IPS DF 6.9 (cell line): ENCODE results near the gene B3GAT1.
"Not testable (repeated sequence)": the region's sequence is repeated elsewhere in the genome, so short reads cannot be mapped to it uniquely, and the experiment has no call there.

Experiments
- DNase-seq: peaks from one replicate; pipeline ENCODE4 v3.0.0-alpha.2; 2013; ENCODE audit warnings: low read depth, low spot score
- H3K27ac ChIP-seq: one replicate; pipeline ENCODE4 v1.5.1; 2013; ENCODE audit warnings: low read length, control low read depth
- H3K27me3 ChIP-seq: 2 replicates; pipeline ENCODE4 v1.6.1; 2013; ENCODE audit warnings: mild to moderate bottlenecking, low read length; ENCODE audit not compliant: control insufficient read depth, insufficient read depth
- H3K36me3 ChIP-seq: 2 replicates; pipeline ENCODE4 v1.6.1; 2013; ENCODE audit warnings: low read length; ENCODE audit not compliant: control insufficient read depth, insufficient read depth
- H3K4me1 ChIP-seq: 2 replicates; pipeline ENCODE4 v1.6.1; 2013; ENCODE audit warnings: low read length; ENCODE audit not compliant: control insufficient read depth, insufficient read depth
- H3K4me3 ChIP-seq: 2 replicates; pipeline ENCODE4 v1.5.1; 2013; ENCODE audit warnings: mild to moderate bottlenecking, low read length
- H3K9me3 ChIP-seq: 2 replicates; pipeline ENCODE4 v1.6.1; 2013; ENCODE audit warnings: low read length, inconsistent platforms; ENCODE audit not compliant: control insufficient read depth, insufficient read depth
- WGBS: extraction: QIAGEN DNeasy Blood & Tissue Kit; methylation state at CpG from one replicate; pipeline ENCODE4 v1.1.7; 2013; ENCODE audit warnings: mixed read lengths, missing lambda C conversion rate; ENCODE audit not compliant: insufficient read length, insufficient coverage; 5-methylcytosine and 5-hydroxymethylcytosine counted together

The B3GAT1 gene

DNA sequence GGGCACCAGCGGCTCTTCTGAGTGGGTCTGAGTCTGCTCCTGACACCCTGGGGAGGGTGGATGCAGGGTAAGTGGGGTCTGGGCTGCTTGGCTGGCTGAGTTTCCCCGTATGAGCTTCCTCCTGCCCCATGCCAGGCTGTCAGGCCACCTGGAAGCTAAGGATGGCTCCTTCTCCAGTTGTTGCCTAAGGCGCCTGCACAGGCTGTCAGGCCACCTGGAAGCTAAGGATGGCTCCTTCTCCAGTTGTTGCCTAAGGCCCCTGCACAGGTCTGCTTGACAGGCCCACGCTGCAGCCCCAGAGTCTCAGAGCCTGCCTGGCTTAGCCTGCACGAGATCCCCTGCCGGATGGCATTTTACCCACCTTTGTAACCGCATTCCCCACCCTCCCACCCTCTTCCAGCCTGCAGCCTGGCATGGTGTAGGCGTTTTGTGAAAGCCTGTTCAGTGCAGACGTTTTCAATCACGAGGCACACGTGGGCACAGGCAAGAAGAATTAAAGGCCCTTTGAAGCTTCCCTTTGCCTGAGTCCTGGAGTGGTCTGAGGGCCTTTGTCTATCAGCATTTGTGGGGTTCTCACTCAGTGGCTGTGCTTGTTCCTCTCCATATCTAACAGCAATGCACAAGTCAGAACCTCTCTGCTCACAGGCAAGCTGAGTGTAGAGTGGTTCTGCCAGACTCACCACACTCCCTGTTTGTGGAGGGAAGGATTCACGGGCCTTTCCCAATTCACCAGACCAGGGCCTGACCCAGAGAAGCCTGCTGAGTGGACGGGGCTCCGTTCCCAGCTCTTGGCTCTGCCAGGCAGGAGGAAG, 40.2 kb upstream of the B3GAT1 start:
- WGBS = no CpG with 5 or more reads among the region's 14 CpGs
- H3K4me1 ChIP-seq = no peaks in the 10 kb centered on the region; the same call in 1 of the 2 replicates
- H3K4me3 ChIP-seq = no peak overlapping the region
- H3K27ac ChIP-seq = no peak overlapping the region
- DNase-seq = no peak
- no peaks in the 10 kb centered on the region for H3K27me3 ChIP-seq
- H3K9me3 ChIP-seq = no peaks in the 10 kb centered on the region
- H3K36me3 ChIP-seq = no peaks in the 10 kb centered on the region; the same call in 1 of the 2 replicates

DNA sequence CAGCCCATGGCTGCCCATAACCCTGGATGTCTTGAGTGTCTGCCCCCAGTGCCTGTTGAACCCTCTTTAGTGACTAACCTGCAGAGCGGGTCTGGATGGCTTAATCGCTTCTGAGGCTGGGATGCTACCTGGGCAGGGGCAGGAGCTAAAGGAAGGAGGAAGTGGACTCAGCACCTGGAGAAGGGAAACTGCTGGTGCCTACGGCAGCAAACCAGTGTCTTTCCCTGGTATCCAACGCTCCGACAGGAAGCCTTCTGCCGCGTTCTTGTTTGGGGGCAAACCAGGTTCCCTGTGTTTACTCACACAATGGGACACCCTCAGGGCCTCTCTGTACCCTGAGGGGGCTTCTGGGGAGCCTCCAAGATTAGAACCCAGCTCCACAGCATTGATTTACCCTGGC, 38.1 kb upstream of the B3GAT1 start:
- Histone ChIP-seq H3K36me3 (no peaks in the 10 kb centered on the region; the same call in 1 of the 2 replicates), H3K27me3 (no peaks in the 10 kb centered on the region), H3K4me1 (no peaks in the 10 kb centered on the region; the same call in 1 of the 2 replicates), H3K9me3 (no peaks in the 10 kb centered on the region), H3K4me3 (no peak overlapping the region), H3K27ac (no peak overlapping the region)
- WGBS = no CpG with 5 or more reads among the region's 7 CpGs
- DNase-seq = no peak

DNA sequence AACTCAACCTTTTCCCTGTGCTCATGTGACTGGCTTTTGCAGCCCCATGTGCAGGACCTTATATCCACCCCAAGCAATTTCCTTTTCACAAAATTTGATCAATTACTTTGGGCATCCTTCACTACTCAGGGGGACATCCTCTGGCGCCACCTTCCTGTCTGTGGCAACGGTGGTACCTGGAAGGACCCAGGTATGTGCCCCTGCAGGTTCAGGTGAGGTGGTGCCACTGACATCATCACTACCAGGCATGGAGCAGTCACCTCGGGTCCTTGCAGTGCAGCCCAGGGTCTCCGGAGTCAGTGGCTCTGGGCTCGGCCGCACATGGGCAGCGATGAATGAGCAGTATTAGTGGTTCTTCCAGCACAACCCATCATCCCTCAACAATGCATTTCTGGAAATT, 37.7 kb upstream of the B3GAT1 start:
- H3K27me3 ChIP-seq = no peaks in the 10 kb centered on the region
- no peak for DNase-seq
- no peaks in the 10 kb centered on the region for H3K9me3 ChIP-seq
- no peak overlapping the region for H3K27ac ChIP-seq
- H3K36me3 ChIP-seq = no peaks in the 10 kb centered on the region; the same call in 1 of the 2 replicates
- no peaks in the 10 kb centered on the region; the same call in 1 of the 2 replicates for H3K4me1 ChIP-seq
- WGBS = no CpG with 5 or more reads among the region's 7 CpGs
- no peak overlapping the region for H3K4me3 ChIP-seq

- Histone ChIP-seq H3K4me1 (no peaks in the 10 kb centered on the region), H3K27ac (no peak overlapping the region), H3K36me3 (no peaks in the 10 kb centered on the region; the same call in 1 of the 2 replicates), H3K9me3 (no peaks in the 10 kb centered on the region), H3K27me3 (no peaks in the 10 kb centered on the region), H3K4me3 (no peak overlapping the region)
- no CpG with 5 or more reads among the region's 1 CpG for WGBS
- DNase-seq = no peak
Observed at GRCh38 chr11:134449051-134449450, 37.0 kb upstream of the B3GAT1 start.

DNA sequence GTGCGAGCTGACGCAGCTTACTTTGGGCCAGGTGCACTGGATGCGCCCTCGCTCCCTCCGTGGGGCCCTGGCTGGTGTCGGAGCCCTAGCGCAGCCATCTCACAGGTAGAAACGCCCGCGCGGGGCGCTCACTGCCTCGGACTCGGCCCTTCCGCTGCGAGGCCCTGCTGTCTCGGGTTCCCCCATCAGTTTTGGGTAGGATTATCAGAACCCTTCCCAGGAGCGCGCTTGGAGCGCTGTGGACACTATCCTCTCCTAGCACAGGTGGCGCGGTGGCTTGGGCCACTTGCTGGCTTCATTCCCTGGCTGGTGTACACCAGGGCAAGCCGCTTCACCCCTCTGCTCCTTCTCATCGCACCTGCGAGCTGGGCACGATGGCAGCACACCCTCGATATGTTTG, 35.7 kb upstream of the B3GAT1 start:
- Histone ChIP-seq H3K4me1 (no peaks in the 10 kb centered on the region), H3K27ac (no peak overlapping the region), H3K27me3 (no peaks in the 10 kb centered on the region), H3K9me3 (no peaks in the 10 kb centered on the region), H3K4me3 (no peak overlapping the region), H3K36me3 (no peaks in the 10 kb centered on the region)
- WGBS = no CpG with 5 or more reads among the region's 27 CpGs
- DNase-seq = no peak

- Histone ChIP-seq H3K27ac (no peak overlapping the region), H3K27me3 (no peaks in the 10 kb centered on the region), H3K4me1 (no peaks in the 10 kb centered on the region), H3K9me3 (no peaks in the 10 kb centered on the region), H3K36me3 (no peaks in the 10 kb centered on the region), H3K4me3 (no peak overlapping the region)
- DNase-seq = no peak
- no CpG with 5 or more reads among the region's 16 CpGs for WGBS
Observed at GRCh38 chr11:134445601-134446325, 33.7 kb upstream of the B3GAT1 start.

- not testable (repeated sequence) for H3K9me3 ChIP-seq, H3K36me3 ChIP-seq, H3K27me3 ChIP-seq, DNase-seq, H3K4me3 ChIP-seq, H3K4me1 ChIP-seq, H3K27ac ChIP-seq
- WGBS = no CpG with 5 or more reads among the region's 17 CpGs
Observed at GRCh38 chr11:134444160-134445108, 32.4 kb upstream of the B3GAT1 start.

DNA sequence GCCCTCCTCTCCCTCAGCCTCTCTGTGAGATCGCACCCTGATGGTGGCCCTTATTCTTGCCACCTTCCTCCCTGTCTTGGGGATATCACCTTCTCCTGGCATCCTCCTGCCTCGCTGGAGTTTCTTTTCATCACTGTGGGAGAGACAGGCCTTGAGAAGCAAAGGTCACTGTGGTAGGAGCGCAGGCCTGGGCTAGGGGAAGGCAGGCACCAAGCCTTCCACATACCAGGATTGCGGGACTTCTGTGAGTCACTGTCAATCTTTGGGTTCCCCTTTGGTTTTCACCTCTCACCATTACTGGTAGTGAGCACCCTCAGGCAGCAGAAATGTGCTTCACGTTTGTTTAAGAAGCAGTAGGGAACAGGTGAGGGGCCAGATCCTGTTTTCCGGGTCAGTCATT, 31.2 kb upstream of the B3GAT1 start:
- no CpG with 5 or more reads among the region's 6 CpGs for WGBS
- no peak overlapping the region for H3K27ac ChIP-seq
- H3K27me3 ChIP-seq = no peaks in the 10 kb centered on the region
- peaks cover 3% of the 10 kb centered on the region for H3K4me1 ChIP-seq
- H3K9me3 ChIP-seq = no peaks in the 10 kb centered on the region
- H3K4me3 ChIP-seq = no peak overlapping the region
- H3K36me3 ChIP-seq = no peaks in the 10 kb centered on the region
- DNase-seq = no peak

GRCh38 chr11:134442246-134442645, 30.2 kb upstream of the B3GAT1 start:
- Histone ChIP-seq H3K4me3 (no peak overlapping the region), H3K9me3 (no peaks in the 10 kb centered on the region), H3K4me1 (peaks cover 3% of the 10 kb centered on the region), H3K27me3 (no peaks in the 10 kb centered on the region), H3K27ac (no peak overlapping the region), H3K36me3 (no peaks in the 10 kb centered on the region)
- DNase-seq = no peak
- WGBS = no CpG with 5 or more reads among the region's 10 CpGs

DNA sequence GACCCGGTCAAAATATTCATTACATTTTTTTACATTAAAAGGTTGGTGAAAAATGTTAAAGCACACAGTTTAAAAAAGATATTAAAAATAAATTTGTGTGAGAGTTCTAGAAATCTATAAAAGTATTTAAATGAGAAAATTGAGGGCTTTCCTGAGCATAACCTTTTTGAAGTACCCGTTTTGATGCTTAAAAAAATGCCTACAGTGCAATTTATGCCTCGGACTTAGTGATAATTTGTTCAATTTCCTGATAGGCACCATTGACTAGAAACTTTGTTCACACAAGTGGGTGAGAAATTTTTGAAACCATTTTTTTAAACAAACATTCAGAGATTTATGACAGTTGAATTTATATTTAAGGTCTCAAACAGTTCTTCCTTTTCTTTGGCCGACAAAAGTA, 29.7 kb upstream of the B3GAT1 start:
- WGBS = no CpG with 5 or more reads among the region's 4 CpGs
- DNase-seq = no peak
- H3K4me3 ChIP-seq = no peak overlapping the region
- no peak overlapping the region for H3K27ac ChIP-seq
- H3K27me3 ChIP-seq = no peaks in the 10 kb centered on the region
- H3K4me1 ChIP-seq = peaks cover 3% of the 10 kb centered on the region
- no peaks in the 10 kb centered on the region for H3K9me3 ChIP-seq
- no peaks in the 10 kb centered on the region for H3K36me3 ChIP-seq
